Panc1 (cell line): ENCODE measurements around the gene DENND6A. TPM values are rescaled to one million over a fixed set of nuclear protein-coding genes. Genes with fewer than 3 reads are reported as not detected.

Experiments used
- ATAC-seq: fragments of 200-7000 bp; cut with Tn5 transposase; 2 replicates; pipeline ENCODE4 v1.9.1; 2020; ENCODE audit warnings: mild to moderate bottlenecking, moderate library complexity
- BruUV-seq: library from RNA; stranded (reverse); fragments of 400-500 nt; replicated peaks from 2 replicates; lab custom pipeline; 2021; lab: Mats Ljungman, UMichigan
- CTCF ChIA-PET: fragments of 300-600 bp; sonication (Branson Sonifier 250); formaldehyde crosslinking; loops from one replicate; lab custom pipeline; 2022; ENCODE audit warnings: antibody characterized with exemption; lab: Charles Lee
- POLR2A ChIA-PET: fragments of 300-600 bp; sonication (Branson Sonifier 250); formaldehyde crosslinking; loops from one replicate; lab custom pipeline; 2022; ENCODE audit warnings: antibody characterized with exemption; lab: Charles Lee
- DNase-seq: peaks from one replicate; pipeline ENCODE4 v3.0.0-alpha.2; 2010; ENCODE audit warnings: low read depth, low spot score
- H3K27ac ChIP-seq: 2 replicates; pipeline ENCODE4 v1.5.1; 2011; ENCODE audit warnings: mild to moderate bottlenecking, low read length, inconsistent platforms
- H3K27me3 ChIP-seq: fragments of 200-500 bp; sonication (Bioruptor generic); 2 replicates; pipeline ENCODE4 v1.6.0; 2014; ENCODE audit warnings: low read length, inconsistent platforms; ENCODE audit not compliant: control insufficient read depth, insufficient read depth
- H3K36me3 ChIP-seq: fragments of 200-500 bp; sonication (Bioruptor generic); 2 replicates; pipeline ENCODE4 v1.5.1; 2014; ENCODE audit warnings: inconsistent platforms, mild to moderate bottlenecking, low read length, moderate library complexity; ENCODE audit not compliant: control insufficient read depth, insufficient read depth
- H3K4me1 ChIP-seq: 2 replicates; pipeline ENCODE4 v1.5.1; 2011; ENCODE audit warnings: inconsistent platforms, mild to moderate bottlenecking, low read length, moderate library complexity; ENCODE audit not compliant: control insufficient read depth, insufficient read depth
- H3K4me3 ChIP-seq, 2 experiments: 2 replicates each; pipeline ENCODE4 v1.5.1; 2011 to 2012; ENCODE audit warnings: low read depth in 2 of 2, low read length in 2 of 2, mild to moderate bottlenecking in 2 of 2, inconsistent platforms in 1 of 2, moderate library complexity in 1 of 2
- H3K9me3 ChIP-seq: fragments of 200-500 bp; sonication (Bioruptor generic); 2 replicates; pipeline ENCODE4 v1.5.1; 2014; ENCODE audit warnings: low read depth, mild to moderate bottlenecking, inconsistent platforms, low read length, moderate library complexity; ENCODE audit not compliant: control insufficient read depth, insufficient read depth
- POLR2AphosphoS5 ChIP-seq: IDR thresholded peaks from 2 replicates; pipeline ENCODE4 v1.6.1; 2012; ENCODE audit warnings: mild to moderate bottlenecking, low read depth, low read length, moderate library complexity
- SIN3A ChIP-seq: IDR thresholded peaks from 2 replicates; pipeline ENCODE4 v1.6.1; 2012; ENCODE audit warnings: low read depth, mild to moderate bottlenecking, low read length, moderate library complexity, borderline replicate concordance; ENCODE audit not compliant: insufficient read depth
- TCF7L2 ChIP-seq: IDR thresholded peaks from 2 replicates; pipeline ENCODE4 v1.6.1; 2011; ENCODE audit warnings: mild to moderate bottlenecking, low read depth, low read length, inconsistent platforms
- in situ Hi-C: cut with HindIII; loops from 2 replicates; pipeline ENCODE4 v1.10.0; 2016; ENCODE audit warnings: low sequenced_read_pairs, low pct_unique_long_range_greater_than_20kb
- intact Hi-C: fragments of 100-400 bp; cut with micrococcal nuclease; formaldehyde crosslinking; loops from one replicate; pipeline ENCODE4 v1.10.0; 2022; ENCODE audit not compliant: unreplicated experiment
- total RNA-seq: library from RNA; stranded (reverse); gene quantifications from one replicate; pipeline ENCODE4 v1.2.1, GENCODE V29; 2021; ENCODE audit not compliant: unreplicated experiment
- TF ChIP-seq, protein P1 (sequence below), 2 experiments: IDR thresholded peaks; 2 replicates each; pipeline ENCODE4 v1.6.1; 2011 to 2012; ENCODE audit warnings: low read depth in 2 of 2, control low read depth in 1 of 2, low read length in 1 of 2, mild to moderate bottlenecking in 1 of 2, moderate library complexity in 1 of 2; ENCODE audit not compliant: insufficient read depth in 1 of 2
- TF ChIP-seq, protein P2 (sequence below): fragments of 450-650 bp; IDR thresholded peaks from 2 replicates; pipeline ENCODE4 v1.5.1; 2017; ENCODE audit warnings: mild to moderate bottlenecking

DENND6A gene
- total RNA-seq, 1 experiment from 2014 or later, result 18.1 TPM

DNA sequence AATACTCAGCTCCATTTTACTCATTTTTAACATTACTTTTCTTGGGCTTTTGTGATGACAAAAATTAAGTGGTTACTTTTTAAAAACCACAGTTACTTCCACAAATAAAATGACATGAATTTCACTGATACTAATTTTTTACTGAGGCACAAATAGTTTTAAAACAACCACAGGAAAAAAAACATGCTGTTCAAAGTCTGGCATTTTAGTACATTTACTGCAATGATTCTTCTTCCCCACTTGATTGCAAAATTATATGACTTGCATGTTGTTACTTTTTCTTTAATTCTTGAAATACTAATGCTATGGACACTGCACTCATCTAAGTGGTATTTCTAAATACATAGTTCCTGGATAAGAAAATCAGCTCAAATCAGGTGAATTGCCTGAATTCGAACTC, 38.4 kb upstream of the DENND6A start:
- H3K4me3 ChIP-seq, result no peak overlapping the region
- H3K27me3 ChIP-seq, result no peaks in the 10 kb centered on the region
- ChIA-PET CTCF (no interaction called here), POLR2A (no interaction called here)
- ATAC-seq (no peak), DNase-seq (no peak)
- in situ Hi-C loops, result no loop called here
- no TSS peak for BruUV-seq
- no peak overlapping the region for H3K27ac ChIP-seq
- H3K9me3 ChIP-seq, result no peaks in the 10 kb centered on the region
- TF ChIP-seq TCF7L2, result no peak
- TF ChIP-seq, protein P1, sequence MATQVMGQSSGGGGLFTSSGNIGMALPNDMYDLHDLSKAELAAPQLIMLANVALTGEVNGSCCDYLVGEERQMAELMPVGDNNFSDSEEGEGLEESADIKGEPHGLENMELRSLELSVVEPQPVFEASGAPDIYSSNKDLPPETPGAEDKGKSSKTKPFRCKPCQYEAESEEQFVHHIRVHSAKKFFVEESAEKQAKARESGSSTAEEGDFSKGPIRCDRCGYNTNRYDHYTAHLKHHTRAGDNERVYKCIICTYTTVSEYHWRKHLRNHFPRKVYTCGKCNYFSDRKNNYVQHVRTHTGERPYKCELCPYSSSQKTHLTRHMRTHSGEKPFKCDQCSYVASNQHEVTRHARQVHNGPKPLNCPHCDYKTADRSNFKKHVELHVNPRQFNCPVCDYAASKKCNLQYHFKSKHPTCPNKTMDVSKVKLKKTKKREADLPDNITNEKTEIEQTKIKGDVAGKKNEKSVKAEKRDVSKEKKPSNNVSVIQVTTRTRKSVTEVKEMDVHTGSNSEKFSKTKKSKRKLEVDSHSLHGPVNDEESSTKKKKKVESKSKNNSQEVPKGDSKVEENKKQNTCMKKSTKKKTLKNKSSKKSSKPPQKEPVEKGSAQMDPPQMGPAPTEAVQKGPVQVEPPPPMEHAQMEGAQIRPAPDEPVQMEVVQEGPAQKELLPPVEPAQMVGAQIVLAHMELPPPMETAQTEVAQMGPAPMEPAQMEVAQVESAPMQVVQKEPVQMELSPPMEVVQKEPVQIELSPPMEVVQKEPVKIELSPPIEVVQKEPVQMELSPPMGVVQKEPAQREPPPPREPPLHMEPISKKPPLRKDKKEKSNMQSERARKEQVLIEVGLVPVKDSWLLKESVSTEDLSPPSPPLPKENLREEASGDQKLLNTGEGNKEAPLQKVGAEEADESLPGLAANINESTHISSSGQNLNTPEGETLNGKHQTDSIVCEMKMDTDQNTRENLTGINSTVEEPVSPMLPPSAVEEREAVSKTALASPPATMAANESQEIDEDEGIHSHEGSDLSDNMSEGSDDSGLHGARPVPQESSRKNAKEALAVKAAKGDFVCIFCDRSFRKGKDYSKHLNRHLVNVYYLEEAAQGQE (IDR thresholded peaks at IDR 0.05; ENCODE audit: insufficient read depth in 1 of 2, low read depth in 2 of 2, low read length in 1 of 2), result no peak
- no peak for TF ChIP-seq POLR2AphosphoS5
- TF ChIP-seq, protein P2, sequence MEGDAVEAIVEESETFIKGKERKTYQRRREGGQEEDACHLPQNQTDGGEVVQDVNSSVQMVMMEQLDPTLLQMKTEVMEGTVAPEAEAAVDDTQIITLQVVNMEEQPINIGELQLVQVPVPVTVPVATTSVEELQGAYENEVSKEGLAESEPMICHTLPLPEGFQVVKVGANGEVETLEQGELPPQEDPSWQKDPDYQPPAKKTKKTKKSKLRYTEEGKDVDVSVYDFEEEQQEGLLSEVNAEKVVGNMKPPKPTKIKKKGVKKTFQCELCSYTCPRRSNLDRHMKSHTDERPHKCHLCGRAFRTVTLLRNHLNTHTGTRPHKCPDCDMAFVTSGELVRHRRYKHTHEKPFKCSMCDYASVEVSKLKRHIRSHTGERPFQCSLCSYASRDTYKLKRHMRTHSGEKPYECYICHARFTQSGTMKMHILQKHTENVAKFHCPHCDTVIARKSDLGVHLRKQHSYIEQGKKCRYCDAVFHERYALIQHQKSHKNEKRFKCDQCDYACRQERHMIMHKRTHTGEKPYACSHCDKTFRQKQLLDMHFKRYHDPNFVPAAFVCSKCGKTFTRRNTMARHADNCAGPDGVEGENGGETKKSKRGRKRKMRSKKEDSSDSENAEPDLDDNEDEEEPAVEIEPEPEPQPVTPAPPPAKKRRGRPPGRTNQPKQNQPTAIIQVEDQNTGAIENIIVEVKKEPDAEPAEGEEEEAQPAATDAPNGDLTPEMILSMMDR, result no peak
- TF ChIP-seq SIN3A, result no peak
- no peaks in the 10 kb centered on the region for H3K4me1 ChIP-seq
- intact Hi-C loops, result no loop called here
- no peaks in the 10 kb centered on the region for H3K36me3 ChIP-seq

DNA sequence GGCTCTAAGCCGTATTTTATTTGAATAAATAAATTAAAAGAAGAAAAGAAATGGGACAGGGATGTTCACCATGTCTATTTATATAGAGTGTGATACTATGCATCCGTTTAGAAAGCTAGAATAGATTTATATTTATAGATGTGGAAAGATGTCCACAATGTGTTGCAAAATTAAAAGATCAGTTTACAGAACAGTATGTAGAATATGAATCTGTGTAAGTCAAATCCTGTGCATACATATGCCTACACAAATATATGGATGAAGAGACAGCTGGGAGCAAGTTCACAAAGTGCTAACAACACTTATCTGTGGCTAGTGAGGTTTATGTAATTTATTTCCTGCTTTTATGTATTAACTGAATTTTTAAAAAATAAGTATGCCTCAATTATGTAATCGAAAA, 37.8 kb upstream of the DENND6A start:
- intact Hi-C loops, result no loop called here

More for the DNA sequence above, 37.8 kb upstream of the DENND6A start:
- Histone ChIP-seq H3K27ac (no peak overlapping the region), H3K4me3 (no peak overlapping the region), H3K27me3 (no peaks in the 10 kb centered on the region), H3K36me3 (no peaks in the 10 kb centered on the region), H3K9me3 (no peaks in the 10 kb centered on the region), H3K4me1 (no peaks in the 10 kb centered on the region)
- in situ Hi-C loops, result no loop called here
- ATAC-seq, result no peak
- ChIA-PET CTCF (no interaction called here), POLR2A (no interaction called here)
- no TSS peak for BruUV-seq
- DNase-seq, result no peak
- TF ChIP-seq, protein P1 (IDR thresholded peaks at IDR 0.05; ENCODE audit: insufficient read depth in 1 of 2, low read depth in 2 of 2, low read length in 1 of 2), result no peak
- TF ChIP-seq, protein P2, result no peak
- TF ChIP-seq SIN3A (no peak), TCF7L2 (no peak), POLR2AphosphoS5 (no peak)
